Ascending aorta (tissue), 2 donors: ENCODE results near the gene CNTNAP2. TPM values are rescaled to one million over a fixed set of nuclear protein-coding genes. Genes with fewer than 3 reads are reported as not detected.

Experiments
- DNase-seq, 2 donors: peaks; one replicate each; pipeline ENCODE4 v3.0.0-alpha.2; 2019; ENCODE audit warnings: low spot score in 2 of 2
- H3K27ac ChIP-seq, 2 donors: fragments of 200-600 bp; sonication (generic); one replicate each; pipeline ENCODE4 v1.5.1; 2016 to 2017; ENCODE audit warnings: mild to moderate bottlenecking in 1 of 2
- H3K27me3 ChIP-seq: fragments of 200-600 bp; sonication (generic); one replicate; pipeline ENCODE4 v1.5.1; 2017
- H3K36me3 ChIP-seq, 2 donors: fragments of 200-600 bp; sonication (generic); one replicate each; pipeline ENCODE4 v1.5.1; 2016
- H3K4me1 ChIP-seq, 2 donors: fragments of 200-600 bp; sonication (generic); one replicate each; pipeline ENCODE4 v1.5.1; 2016 to 2017; ENCODE audit warnings: mild to moderate bottlenecking in 1 of 2
- H3K4me3 ChIP-seq, 2 donors: fragments of 200-600 bp; sonication (generic); one replicate each; pipeline ENCODE4 v1.5.1; 2016 to 2017; ENCODE audit warnings: mild to moderate bottlenecking in 1 of 2
- H3K9me3 ChIP-seq, 2 donors: fragments of 200-600 bp; sonication (generic); one replicate each; pipeline ENCODE4 v1.5.1; 2016
- CTCF ChIP-seq, 3 experiments: fragments of 200-600 bp in 2 of 3; fragments of 450-650 bp in 1 of 3; sonication (generic) in 2 of 3; IDR thresholded peaks; one replicate each; pipeline ENCODE4 v1.5.1; 2016 to 2019; ENCODE audit warnings: antibody characterized with exemption in 3 of 3, mild to moderate bottlenecking in 1 of 3, moderate library complexity in 1 of 3
- intact Hi-C: fragments of 100-400 bp; cut with DNase I; formaldehyde crosslinking; loops from one replicate; pipeline ENCODE4 v1.15.1; 2023
- total RNA-seq: library from RNA; depleted of rRNA; stranded (reverse); fragments of >200 nt; gene quantifications from one replicate; pipeline ENCODE4 v1.1.0, GENCODE V29; 2016

The CNTNAP2 gene
- total RNA-seq, 1 donor from 2014 or later: not detected

GRCh38 chr7:148256433-148256832, 2139.8 kb downstream of the CNTNAP2 start:
- Histone ChIP-seq H3K9me3 (no peaks in the 10 kb centered on the region), H3K4me3 (no peak overlapping the region), H3K36me3 (no peaks in the 10 kb centered on the region), H3K27ac (no peak overlapping the region), H3K4me1 (no peaks in the 10 kb centered on the region), H3K27me3 (no peaks in the 10 kb centered on the region)
- DNase-seq: no peak
- TF ChIP-seq CTCF (IDR thresholded peaks at IDR 0.05): no peak
- intact Hi-C loops: no loop called here

DNA sequence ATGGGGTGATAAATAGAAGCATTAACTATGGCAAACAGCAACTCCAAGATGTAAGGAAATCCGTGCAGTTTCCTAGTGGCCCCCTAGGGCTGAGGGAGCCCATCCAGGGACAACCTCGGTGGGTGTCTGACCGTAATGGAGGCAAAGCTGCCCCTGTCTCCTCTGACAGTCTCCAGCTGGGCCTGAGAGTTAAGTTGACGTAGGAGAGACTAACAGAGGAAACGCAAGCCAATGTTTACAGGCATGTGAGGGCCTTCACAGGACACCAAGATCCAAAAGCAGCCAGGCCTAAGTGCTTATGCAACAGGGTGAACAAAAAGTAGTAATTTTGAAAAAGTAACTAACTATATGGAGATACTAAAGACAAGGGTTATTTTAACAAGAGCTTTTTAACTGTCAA, 2144.0 kb downstream of the CNTNAP2 start:
- Histone ChIP-seq H3K9me3 (no peaks in the 10 kb centered on the region), H3K36me3 (no peaks in the 10 kb centered on the region), H3K4me3 (no peak overlapping the region), H3K4me1 (peaks cover 0 to 3% of the 10 kb centered on the region in 2 donors), H3K27me3 (no peaks in the 10 kb centered on the region), H3K27ac (no peak overlapping the region)
- no peak for DNase-seq
- no peak for TF ChIP-seq CTCF (IDR thresholded peaks at IDR 0.05)
- intact Hi-C loops: no loop called here

DNA sequence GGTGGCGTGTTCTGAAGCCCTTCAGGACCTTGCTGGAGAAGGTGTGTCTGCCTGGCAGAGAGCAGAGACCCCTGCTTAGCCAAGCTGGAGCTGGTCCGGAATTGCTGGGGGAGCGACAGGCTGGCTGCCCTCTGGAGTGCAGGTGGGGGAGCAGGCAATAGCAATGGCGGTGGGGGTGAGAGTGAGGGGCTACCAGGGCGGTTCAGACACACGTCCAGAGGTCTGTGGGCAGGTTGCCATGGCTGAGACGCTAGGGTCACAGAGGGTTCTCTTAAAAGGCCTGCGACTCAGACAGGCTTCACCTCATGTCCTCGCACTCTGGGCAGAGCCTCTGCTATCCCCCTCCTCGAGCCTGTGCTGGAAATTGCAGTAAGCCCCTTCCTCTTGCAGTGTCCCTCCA, 2144.9 kb downstream of the CNTNAP2 start:
- intact Hi-C loops: no loop called here

GRCh38 chr7:148261996-148262688, 2145.5 kb downstream of the CNTNAP2 start:
- no peak for DNase-seq
- TF ChIP-seq CTCF (IDR thresholded peaks at IDR 0.05): no peak
- Histone ChIP-seq H3K4me3 (peak overlapping the region in 1 of 2 donors; percentile 26), H3K27me3 (no peaks in the 10 kb centered on the region), H3K36me3 (no peaks in the 10 kb centered on the region), H3K4me1 (peaks cover 0 to 3% of the 10 kb centered on the region in 2 donors), H3K27ac (no peak overlapping the region), H3K9me3 (no peaks in the 10 kb centered on the region)
- intact Hi-C loops: no loop called here

More for the DNA sequence above, 2144.9 kb downstream of the CNTNAP2 start:
- H3K27ac ChIP-seq: no peak overlapping the region
- no peaks in the 10 kb centered on the region for H3K9me3 ChIP-seq
- H3K36me3 ChIP-seq: no peaks in the 10 kb centered on the region
- no peak for DNase-seq
- H3K27me3 ChIP-seq: no peaks in the 10 kb centered on the region
- no peak for TF ChIP-seq CTCF (IDR thresholded peaks at IDR 0.05)
- H3K4me1 ChIP-seq: peaks cover 0 to 3% of the 10 kb centered on the region in 2 donors
- no peak overlapping the region for H3K4me3 ChIP-seq

DNA sequence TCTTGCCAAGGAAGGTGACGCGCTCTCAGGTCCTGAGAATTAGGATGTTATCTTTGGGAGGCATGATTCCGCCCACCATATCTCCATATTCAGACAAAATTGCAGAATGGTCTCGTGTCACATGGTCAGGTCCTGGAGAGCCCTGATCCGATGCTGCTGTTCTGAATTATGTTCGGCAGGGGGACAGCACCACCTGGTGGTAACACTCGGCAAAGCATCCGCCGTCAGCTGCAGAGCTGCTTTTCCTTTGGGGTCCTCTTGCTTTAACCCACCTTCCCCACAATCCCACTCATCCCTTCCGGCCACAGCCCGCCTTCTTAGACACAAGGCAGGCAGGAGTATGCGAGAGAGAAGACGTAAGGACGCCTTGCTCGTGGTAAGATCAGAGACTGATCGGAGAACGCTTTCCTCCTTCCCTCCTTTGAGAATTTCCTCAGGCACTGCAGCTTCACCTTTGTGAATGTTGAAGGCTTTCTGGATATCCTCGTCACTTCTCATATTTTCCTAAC, 2146.2 kb downstream of the CNTNAP2 start:
- DNase-seq: peak in 1 of 2 donors; percentile 75
- Histone ChIP-seq H3K4me3 (peak overlapping the region in 1 of 2 donors; percentile 26), H3K27ac (no peak overlapping the region), H3K4me1 (peaks cover 0 to 3% of the 10 kb centered on the region in 2 donors), H3K27me3 (no peaks in the 10 kb centered on the region), H3K9me3 (no peaks in the 10 kb centered on the region), H3K36me3 (no peaks in the 10 kb centered on the region)
- intact Hi-C loops: no loop called here
- peak; percentile 27 to 94 (median 88) for TF ChIP-seq CTCF (IDR thresholded peaks at IDR 0.05)
